Caco-2 (cell line): ENCODE data around the gene CXCL16. TPM values are rescaled to one million over a fixed set of nuclear protein-coding genes. Genes with fewer than 3 reads are reported as not detected.

Experiments
- Bru-seq: library from RNA; stranded (reverse); fragments of 400-500 nt; gene quantifications from one replicate; lab custom pipeline; 2021; lab: Mats Ljungman, UMichigan
- BruChase-seq, 2 experiments: library from RNA; stranded (reverse); fragments of 400-500 nt; gene quantifications; one replicate each; lab custom pipeline; 2021; lab: Mats Ljungman, UMichigan
- BruUV-seq: library from RNA; stranded (reverse); fragments of 400-500 nt; replicated peaks from 2 replicates; lab custom pipeline; 2021; lab: Mats Ljungman, UMichigan
- CTCF ChIA-PET: fragments of 300-600 bp; sonication (Branson Sonifier 250); formaldehyde crosslinking; loops from one replicate; lab custom pipeline; 2022; ENCODE audit warnings: antibody characterized with exemption; lab: Charles Lee
- POLR2A ChIA-PET: fragments of 300-600 bp; sonication (Branson Sonifier 250); formaldehyde crosslinking; loops from one replicate; lab custom pipeline; 2022; ENCODE audit warnings: antibody characterized with exemption; lab: Charles Lee
- DNase-seq, 2 experiments: peaks; one replicate each; pipeline versions ENCODE4 v3.0.0 to v3.0.0-alpha.2; 2020 to 2022
- H3K27me3 ChIP-seq: replicated peaks from 2 replicates; pipeline ENCODE4 v1.6.0; 2011; ENCODE audit warnings: low read length; ENCODE audit not compliant: control insufficient read depth, insufficient read depth
- H3K36me3 ChIP-seq: 2 replicates; pipeline ENCODE4 v1.5.1; 2011; ENCODE audit warnings: low read length; ENCODE audit not compliant: control insufficient read depth, insufficient read depth
- H3K4me1 ChIP-seq: fragments of 250-450 bp; sonication (Bioruptor Pico); 2 replicates; pipeline ENCODE4 v1.5.1; 2020; ENCODE audit warnings: mild to moderate bottlenecking
- H3K4me3 ChIP-seq: 2 replicates; pipeline ENCODE4 v1.5.1; 2011; ENCODE audit warnings: low read depth, mild to moderate bottlenecking, control low read depth, low read length
- H3K9me3 ChIP-seq: fragments of 250-450 bp; sonication (Bioruptor Pico); 2 replicates; pipeline ENCODE4 v1.5.1; 2020; ENCODE audit warnings: mild to moderate bottlenecking, moderate library complexity
- H3K27ac Mint-ChIP-seq: one replicate; pipeline ENCODE4 v1.8.0; 2022; ENCODE audit warnings: mixed read lengths; ENCODE audit not compliant: unreplicated experiment
- H3K27me3 Mint-ChIP-seq: one replicate; pipeline ENCODE4 v1.8.0; 2022; ENCODE audit warnings: mixed read lengths; ENCODE audit not compliant: insufficient read depth, unreplicated experiment
- H3K36me3 Mint-ChIP-seq: one replicate; pipeline ENCODE4 v1.8.0; 2022; ENCODE audit warnings: mild to moderate bottlenecking, mixed read lengths; ENCODE audit not compliant: insufficient read depth, unreplicated experiment
- H3K4me1 Mint-ChIP-seq: one replicate; pipeline ENCODE4 v1.8.0; 2022; ENCODE audit warnings: low read depth, mixed read lengths; ENCODE audit not compliant: unreplicated experiment
- H3K4me3 Mint-ChIP-seq: one replicate; pipeline ENCODE4 v1.8.0; 2022; ENCODE audit warnings: mild to moderate bottlenecking, moderate library complexity, mixed read lengths; ENCODE audit not compliant: unreplicated experiment
- H3K9me3 Mint-ChIP-seq: one replicate; pipeline ENCODE4 v1.8.0; 2022; ENCODE audit warnings: mixed read lengths; ENCODE audit not compliant: unreplicated experiment
- intact Hi-C: fragments of 100-400 bp; cut with micrococcal nuclease; formaldehyde crosslinking; loops from one replicate; pipeline ENCODE4 v1.10.0; 2022; ENCODE audit not compliant: unreplicated experiment
- long read RNA-seq: library from polyadenylated mRNA; stranded (forward); transcript quantifications from one replicate; pipeline ENCODE4 v2.0.0, GENCODE V29; 2022
- total RNA-seq: library from RNA; stranded (reverse); gene quantifications from 2 replicates; pipeline ENCODE4 v1.2.3, GENCODE V29; 2022
- TF ChIP-seq, protein P1 (sequence below), 2 experiments: fragments of 200-600 bp in 1 of 2; IDR thresholded peaks; 1 replicate in 1 of 2; 2 replicates in 1 of 2; pipeline versions ENCODE4 v1.5.1 to v1.8.0; 2011 to 2022; ENCODE audit warnings: antibody characterized with exemption in 1 of 2, control low read depth in 1 of 2, inconsistent platforms in 1 of 2, low read depth in 1 of 2, low read length in 1 of 2, mild to moderate bottlenecking in 1 of 2, moderate library complexity in 1 of 2; ENCODE audit not compliant: insufficient read depth in 1 of 2, severe bottlenecking in 1 of 2, unreplicated experiment in 1 of 2

The CXCL16 gene, protein sequence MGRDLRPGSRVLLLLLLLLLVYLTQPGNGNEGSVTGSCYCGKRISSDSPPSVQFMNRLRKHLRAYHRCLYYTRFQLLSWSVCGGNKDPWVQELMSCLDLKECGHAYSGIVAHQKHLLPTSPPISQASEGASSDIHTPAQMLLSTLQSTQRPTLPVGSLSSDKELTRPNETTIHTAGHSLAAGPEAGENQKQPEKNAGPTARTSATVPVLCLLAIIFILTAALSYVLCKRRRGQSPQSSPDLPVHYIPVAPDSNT
- 44.8 and 55.3 TPM in 2 replicates for total RNA-seq
- percentile 64 among the genes with signal in this experiment for Bru-seq, nascent RNA
- percentile 79 among the genes with signal in this experiment for BruChase-seq, experiment 1, labeled RNA remaining after a 2-hour chase
- BruChase-seq, experiment 2, labeled RNA remaining after a 6-hour chase: percentile 93 among the genes with signal in this experiment
- long read RNA-seq, transcript CXCL16-203 (5 exons, 1,668 nt): minor isoform, 33 of 147 reads
- long read RNA-seq, transcript CXCL16-201 (6 exons, 2,222 nt): major isoform, 104 of 147 reads
- long read RNA-seq, partial matches to known transcripts: 7 of 147 reads
- long read RNA-seq, other reads (novel, unspliced or antisense): 3 of 147 reads

GRCh38 chr17:4739122-4740024 lies at the start of gene CXCL16, which contains the start of gene ZMYND15:
TSS of gene CXCL16 (minus strand) at chr17:4739928. CDS start at chr17:4739339, 589 bp downstream.
TSS of gene ZMYND15 (plus strand) at chr17:4739833. CDS start at chr17:4740549, 716 bp downstream.
- Mint-ChIP-seq H3K4me1 (peaks cover 8% of the 10 kb centered on the region), H3K4me3 (peak within 1 kb of the TSS; percentile 93), H3K27me3 (no peaks in the 10 kb centered on the region), H3K9me3 (no peaks in the 10 kb centered on the region), H3K36me3 (peaks cover 14% of the 10 kb centered on the region), H3K27ac (peak within 1 kb of the TSS; percentile 90)
- no peaks in the 10 kb centered on the region for H3K27me3 ChIP-seq
- ChIA-PET CTCF (interaction anchor here (1.0 to 1.4 kb wide), 2 partner anchors 29 to 50 kb away, joined by 3 to 13 read pairs; partner anchors contain the start of gene GLTPD2), POLR2A (interaction anchor here (1.4 kb wide), 1 partner anchor 51 kb away, joined by 4 read pairs; no protein-coding TSS in a partner anchor)
- no TSS peak for BruUV-seq
- intact Hi-C loops: no loop called here
- no peaks in the 10 kb centered on the region for H3K9me3 ChIP-seq
- peak; percentile 56 to 61 for DNase-seq
- no peaks in the 10 kb centered on the region for H3K4me1 ChIP-seq
- peak within 1 kb of the TSS; percentile 71 for H3K4me3 ChIP-seq
- H3K36me3 ChIP-seq: no peaks in the 10 kb centered on the region
- TF ChIP-seq, protein P1, sequence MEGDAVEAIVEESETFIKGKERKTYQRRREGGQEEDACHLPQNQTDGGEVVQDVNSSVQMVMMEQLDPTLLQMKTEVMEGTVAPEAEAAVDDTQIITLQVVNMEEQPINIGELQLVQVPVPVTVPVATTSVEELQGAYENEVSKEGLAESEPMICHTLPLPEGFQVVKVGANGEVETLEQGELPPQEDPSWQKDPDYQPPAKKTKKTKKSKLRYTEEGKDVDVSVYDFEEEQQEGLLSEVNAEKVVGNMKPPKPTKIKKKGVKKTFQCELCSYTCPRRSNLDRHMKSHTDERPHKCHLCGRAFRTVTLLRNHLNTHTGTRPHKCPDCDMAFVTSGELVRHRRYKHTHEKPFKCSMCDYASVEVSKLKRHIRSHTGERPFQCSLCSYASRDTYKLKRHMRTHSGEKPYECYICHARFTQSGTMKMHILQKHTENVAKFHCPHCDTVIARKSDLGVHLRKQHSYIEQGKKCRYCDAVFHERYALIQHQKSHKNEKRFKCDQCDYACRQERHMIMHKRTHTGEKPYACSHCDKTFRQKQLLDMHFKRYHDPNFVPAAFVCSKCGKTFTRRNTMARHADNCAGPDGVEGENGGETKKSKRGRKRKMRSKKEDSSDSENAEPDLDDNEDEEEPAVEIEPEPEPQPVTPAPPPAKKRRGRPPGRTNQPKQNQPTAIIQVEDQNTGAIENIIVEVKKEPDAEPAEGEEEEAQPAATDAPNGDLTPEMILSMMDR (IDR thresholded peaks at IDR 0.05; ENCODE audit: insufficient read depth in 1 of 2, low read depth in 1 of 2, low read length in 1 of 2, severe bottlenecking in 1 of 2, unreplicated experiment in 1 of 2): no peak

DNA sequence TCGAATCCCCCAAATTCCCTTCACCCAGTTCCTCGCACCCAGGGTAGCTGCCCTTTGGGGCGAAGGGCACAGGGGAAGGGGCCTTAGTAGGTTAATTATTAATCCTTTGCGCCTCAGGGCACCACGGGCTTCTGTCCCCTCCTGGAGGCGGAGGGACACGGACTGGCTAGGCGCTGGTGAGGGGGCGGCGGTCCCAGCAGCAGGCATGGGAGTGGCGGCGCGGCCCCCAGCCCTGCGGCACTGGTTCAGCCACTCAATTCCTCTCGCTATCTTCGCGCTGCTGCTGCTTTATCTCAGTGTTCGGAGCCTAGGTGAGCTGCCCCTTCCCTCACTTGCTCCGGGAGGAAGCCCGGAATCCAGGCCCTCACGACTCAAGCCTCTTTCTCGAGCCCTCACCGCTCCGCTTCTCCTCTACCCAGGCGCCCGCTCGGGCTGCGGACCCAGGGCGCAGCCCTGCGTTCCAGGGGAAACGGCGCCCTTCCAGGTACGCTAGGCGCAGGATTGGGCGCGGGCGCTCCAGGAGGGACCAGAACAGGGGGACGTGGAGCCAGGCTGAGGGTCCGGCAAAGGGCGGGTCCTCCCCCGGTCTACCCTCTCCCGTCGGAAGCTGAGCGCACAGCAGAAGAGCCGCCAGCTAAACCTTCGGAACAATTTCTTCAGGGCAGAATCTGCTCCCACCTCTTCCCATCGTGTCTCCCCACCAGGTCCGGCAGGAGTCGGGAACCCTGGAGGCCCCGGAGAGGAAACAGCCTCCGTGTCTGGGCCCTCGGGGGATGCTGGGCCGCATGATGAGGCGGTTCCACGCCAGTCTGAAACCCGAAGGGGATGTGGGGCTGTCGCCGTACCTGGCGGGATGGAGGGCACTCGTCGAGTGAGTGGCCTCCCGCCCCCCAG lies 49.3 kb upstream of the CXCL16 start, which contains the start of gene GLTPD2:
GLTPD2 (plus strand) TSS at position 158 of the 894 bp plus-strand sequence; CDS start at position 206, 48 bp downstream.
- intact Hi-C loops: loop anchor here (1.0 kb wide), 1 partner anchor 11 kb away; no protein-coding TSS in a partner anchor
- H3K4me3 ChIP-seq: peak within 1 kb of the TSS; percentile 70
- TSS peak; percentile 88 for BruUV-seq
- no peaks in the 10 kb centered on the region for H3K36me3 ChIP-seq
- H3K9me3 Mint-ChIP-seq: no peaks in the 10 kb centered on the region
- H3K4me1 ChIP-seq: peaks cover 10% of the 10 kb centered on the region
- TF ChIP-seq, protein P1 (IDR thresholded peaks at IDR 0.05; ENCODE audit: insufficient read depth in 1 of 2, low read depth in 1 of 2, low read length in 1 of 2, severe bottlenecking in 1 of 2, unreplicated experiment in 1 of 2): no peak
- H3K36me3 Mint-ChIP-seq: peaks cover 15% of the 10 kb centered on the region
- peak; percentile 80 to 83 for DNase-seq
- no peaks in the 10 kb centered on the region for H3K27me3 ChIP-seq
- ChIA-PET CTCF (interaction anchor here (0.6 to 4.0 kb wide), 10 partner anchors 10 to 368 kb away, joined by 3 to 31 read pairs (median 10); partner anchors contain the start of genes ARRB2, MED11, PLD2 and SPAG7), POLR2A (interaction anchor here (0.9 to 1.5 kb wide), 4 partner anchors 18 to 179 kb away, joined by 3 read pairs; partner anchors contain the start of genes ARRB2 and TM4SF5)
- peak within 1 kb of the TSS; percentile 86 for H3K27ac Mint-ChIP-seq
- peaks cover 6% of the 10 kb centered on the region for H3K4me1 Mint-ChIP-seq
- H3K27me3 Mint-ChIP-seq: no peaks in the 10 kb centered on the region
- peak within 1 kb of the TSS; percentile 90 for H3K4me3 Mint-ChIP-seq
- H3K9me3 ChIP-seq: no peaks in the 10 kb centered on the region
